Activated CD8-positive, alpha-beta memory T cell treated with anti-CD3 and anti-CD28 coated beads, Interleukin-2, amount 50 U/mL, for 4 hours (primary cell): ENCODE results near the gene PPME1.

Source experiments
- DNase-seq: peaks from one replicate; pipeline ENCODE4 v3.0.0-alpha.2; 2020

The PPME1 gene

DNA sequence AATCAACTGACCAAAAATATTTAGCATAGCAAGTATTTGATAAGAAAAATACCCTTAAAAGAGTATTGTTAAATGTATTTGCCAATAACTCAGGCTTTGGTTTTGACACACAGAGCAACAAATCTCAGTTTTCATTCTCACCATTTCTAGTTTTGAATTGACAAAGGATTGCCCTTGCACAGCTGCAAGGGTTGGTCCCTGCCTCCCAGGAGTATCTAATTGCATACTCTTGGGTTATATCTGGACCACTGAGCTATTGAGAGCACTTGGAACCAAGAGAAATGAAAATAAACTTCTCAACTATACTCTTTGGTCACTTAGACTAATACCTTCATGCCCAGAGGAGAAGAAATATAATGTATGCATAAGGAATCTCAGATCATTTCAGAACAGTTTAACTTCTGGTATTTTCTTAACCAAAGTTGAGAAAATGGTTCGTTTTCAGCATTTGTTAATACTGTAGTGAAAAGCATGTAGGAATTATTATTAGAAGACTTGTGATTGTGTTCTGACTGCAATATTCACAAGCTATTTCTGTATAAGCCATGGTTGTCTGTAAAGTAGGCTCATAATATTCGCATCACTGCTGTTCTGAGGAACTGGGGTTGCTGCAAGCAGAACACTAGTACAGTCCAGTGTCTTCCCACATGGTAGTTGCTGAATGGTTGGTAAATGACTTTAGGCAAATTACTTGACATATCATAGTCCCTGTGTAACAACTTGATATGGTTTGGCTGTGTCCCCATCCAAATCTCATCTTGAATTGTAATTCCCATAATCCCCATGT lies 8.2 kb upstream of the PPME1 start:
- no peak for DNase-seq

DNA sequence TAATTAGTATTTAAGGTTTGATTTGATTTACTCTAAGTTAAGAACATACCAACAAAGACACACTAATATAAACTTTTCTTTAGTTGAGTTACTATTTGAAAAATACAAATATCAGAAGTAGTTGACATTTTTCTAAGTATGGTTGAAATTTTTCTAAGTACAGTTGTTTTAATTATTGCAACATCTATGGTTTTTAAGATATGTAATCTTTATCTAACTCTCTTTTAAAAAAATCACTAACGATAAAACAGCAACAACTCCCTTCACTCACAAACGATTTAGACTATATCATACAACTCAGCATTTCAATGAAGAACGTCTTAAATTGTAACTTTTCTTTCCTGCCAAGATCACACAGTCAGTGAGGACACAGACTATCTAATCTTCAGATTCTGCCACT lies 2.3 kb upstream of the PPME1 start:
- no peak for DNase-seq

DNA sequence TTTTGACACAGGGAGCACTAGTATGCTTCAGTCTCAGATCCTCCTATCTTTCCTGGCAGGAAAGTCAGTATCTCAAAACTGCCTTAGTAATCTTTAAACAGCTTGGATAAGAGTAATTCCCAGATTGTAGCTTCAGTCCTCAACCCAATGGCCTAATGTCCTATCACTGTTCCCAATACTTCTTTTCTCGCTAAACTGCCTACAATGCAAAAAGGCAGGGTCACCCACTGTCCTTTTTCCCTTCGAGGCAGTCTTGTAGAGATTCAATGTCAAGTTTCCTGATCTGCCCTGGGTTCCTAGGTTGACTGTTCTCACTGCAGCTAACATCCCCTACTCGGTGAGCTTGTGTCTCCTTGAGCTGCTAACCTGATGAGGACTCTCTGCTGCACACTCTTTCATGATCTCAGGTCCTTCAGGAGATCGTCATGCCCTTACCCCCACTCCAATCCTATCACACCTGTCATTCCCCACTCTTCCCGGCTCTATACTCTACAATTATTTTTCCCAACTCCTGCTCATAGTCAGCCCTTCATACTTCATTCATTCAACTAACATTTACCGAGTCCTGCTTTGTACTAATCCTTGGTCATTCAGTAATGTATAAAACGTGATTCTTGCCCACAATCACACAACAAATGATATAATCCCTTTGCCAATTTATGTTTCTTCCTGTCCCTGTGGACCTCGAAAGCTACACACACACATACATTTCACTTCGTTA lies 1.2 kb upstream of the PPME1 start:
- DNase-seq: no peak

DNA sequence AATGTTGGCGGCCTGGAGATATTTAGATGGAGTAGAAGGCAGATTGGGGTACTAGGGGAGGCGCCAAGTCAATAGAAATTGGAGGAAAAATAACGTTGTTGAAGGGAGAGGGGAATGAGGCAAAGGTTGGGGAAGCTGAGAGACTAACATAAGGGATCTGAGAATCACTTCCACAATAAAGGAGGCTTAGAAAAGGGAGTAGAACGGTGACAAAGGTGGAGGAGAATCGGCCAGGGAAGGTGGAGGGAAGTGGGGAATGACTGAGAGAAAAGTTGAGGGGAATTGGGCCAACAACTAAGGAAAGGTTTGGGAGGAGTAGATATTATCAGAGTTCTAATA lies 510 bp downstream of the PPME1 start:
- DNase-seq: no peak

DNA sequence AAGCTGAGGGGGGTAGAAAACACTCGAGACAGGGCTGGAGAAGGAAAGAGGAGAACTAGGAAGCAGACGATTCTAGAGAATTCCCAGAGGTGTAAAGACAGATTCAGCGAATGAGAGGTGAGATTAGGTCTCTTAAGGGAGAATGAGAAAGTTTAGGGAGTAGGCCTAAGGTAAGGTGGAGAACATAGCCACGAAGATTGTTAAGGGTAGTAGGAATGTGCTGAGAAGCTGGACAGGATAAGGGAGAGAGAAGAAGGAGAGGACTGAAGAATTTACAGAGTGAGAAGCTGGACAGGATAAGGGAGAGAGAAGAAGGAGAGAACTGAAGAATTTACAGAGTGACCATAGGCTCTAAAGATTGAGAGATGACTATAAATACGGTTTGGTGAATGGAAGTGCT lies 908 bp downstream of the PPME1 start:
- no peak for DNase-seq

DNA sequence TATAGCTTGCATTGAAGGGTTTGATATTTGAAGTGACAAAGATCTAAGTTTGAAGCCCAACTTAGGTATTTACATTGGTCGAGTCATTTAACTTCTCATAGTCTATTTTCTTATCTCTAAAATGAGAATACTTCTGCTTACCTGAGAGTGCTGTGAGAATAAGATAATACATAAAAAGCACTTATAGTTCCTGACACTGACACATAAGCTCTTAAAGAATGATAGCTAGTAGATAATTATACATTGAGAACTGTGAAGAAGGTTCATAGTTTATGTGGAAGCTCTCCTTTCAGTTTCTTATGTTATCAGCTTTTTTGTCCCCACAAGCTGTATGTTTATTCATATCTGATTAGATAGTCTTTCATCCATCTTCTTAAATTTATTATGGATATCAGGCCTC lies 4.8 kb downstream of the PPME1 start:
- DNase-seq: no peak

DNA sequence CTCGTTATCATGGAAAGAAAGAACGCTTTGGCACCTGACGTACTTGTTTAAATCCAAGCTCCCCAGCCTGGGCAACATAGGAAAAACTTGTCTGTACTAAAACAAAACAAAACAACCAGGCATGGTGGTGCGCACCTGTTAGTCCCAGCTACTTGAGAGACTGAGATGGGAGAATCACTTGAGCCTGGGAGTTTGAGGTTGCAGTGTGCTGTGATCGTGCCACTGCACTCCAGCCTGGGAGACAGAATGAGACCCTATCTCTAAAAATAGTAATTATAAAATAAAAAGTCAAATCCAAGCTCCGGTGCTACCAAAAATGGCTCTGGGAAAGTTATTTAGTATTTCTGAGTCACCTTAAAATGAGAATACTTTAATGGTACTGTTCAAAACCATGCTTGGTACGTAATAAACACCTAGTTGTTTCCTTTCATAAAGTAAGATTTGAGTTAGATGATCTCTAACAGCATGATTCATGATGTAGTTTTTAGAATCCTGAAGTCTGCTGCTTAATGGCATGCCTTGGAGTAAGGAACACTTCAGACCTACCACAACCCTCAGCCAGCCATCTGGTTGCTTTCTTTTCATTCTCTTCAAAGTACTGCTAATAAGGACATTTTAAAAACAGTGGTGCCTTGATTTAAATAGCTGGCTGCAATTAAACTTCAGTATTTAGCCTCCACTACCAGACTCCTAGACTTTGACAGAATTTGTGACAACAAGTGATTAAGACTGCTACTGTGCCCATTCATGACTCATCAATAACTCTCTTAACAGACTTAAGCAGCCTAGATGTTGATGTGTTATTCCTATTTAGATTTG lies 8.4 kb downstream of the PPME1 start:
- no peak for DNase-seq

DNA sequence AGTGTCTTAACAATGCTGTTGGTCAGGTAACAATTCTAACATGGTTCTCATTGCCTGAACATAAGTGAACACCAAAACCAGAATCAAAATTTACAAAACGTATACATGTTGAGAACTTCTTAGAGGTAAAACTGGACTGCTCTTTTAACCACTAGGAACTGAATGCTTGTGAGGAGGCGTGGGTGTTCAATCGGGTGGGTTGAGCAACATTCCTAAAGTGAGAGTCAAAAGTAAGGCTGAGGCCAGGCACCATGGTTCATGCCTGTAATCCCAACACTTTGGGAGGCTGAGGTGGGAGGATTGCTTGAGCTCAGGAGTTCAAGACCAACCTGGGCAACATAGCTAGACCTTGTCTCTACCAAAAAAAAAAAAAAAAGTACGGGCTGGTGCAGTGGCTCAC lies 11.5 kb downstream of the PPME1 start:
- no peak for DNase-seq

DNA sequence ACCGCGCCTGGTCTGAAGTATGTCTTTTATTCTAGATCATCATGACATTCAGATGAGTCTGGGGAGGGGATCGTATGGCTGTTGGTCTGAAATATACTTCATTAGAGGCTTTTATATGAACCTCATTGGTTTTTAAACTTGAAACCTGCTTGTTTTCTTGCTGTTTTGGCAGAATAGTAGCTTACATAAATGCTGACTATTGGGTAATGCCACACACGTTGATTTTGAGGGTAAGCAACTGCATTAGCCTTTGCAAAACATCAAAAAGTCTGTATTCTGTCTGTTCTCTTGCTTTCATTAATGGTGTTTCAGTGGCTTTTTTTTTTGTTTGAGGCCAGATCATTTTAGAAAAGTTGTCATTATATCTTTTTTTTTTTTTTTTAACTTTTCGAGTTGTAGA lies 14.2 kb downstream of the PPME1 start:
- DNase-seq: no peak

DNA sequence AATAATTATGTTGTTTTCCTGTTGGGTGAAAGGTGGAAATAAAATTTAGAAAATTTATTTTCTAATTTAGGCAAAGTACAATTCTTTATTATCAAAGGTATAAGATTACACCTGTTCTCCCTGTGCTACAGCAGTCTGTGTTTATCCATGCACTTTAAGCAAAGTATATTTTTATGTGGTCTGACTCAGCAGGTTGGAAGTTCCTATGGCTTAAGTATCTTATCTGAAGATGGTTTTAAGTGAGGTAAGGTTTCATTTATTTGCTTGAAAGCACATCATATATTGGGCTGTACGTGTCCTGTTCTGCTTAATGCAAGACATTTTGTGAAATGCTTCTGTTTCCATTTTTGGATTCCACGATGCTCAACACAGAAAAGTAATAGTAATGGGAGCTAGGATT lies 14.6 kb downstream of the PPME1 start:
- no peak for DNase-seq

DNA sequence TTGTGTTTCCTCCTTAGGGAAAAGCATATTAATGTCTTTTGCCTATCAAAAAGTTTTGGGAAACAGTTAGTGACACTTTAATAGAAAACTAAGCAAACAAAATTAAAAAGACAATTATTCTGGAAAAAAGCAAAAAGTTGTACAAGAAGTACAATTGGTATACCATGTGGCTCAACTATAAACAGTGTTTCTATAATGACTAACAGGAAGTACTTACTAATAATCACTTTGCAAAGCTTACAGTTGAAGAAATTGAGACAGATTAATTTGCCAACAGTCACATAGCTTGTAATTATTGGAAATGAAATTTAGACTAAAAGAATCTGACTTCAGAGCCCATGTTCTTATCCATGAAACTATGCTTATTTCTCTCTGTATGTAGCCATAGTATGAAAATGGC lies 24.7 kb downstream of the PPME1 start:
- no peak for DNase-seq

DNA sequence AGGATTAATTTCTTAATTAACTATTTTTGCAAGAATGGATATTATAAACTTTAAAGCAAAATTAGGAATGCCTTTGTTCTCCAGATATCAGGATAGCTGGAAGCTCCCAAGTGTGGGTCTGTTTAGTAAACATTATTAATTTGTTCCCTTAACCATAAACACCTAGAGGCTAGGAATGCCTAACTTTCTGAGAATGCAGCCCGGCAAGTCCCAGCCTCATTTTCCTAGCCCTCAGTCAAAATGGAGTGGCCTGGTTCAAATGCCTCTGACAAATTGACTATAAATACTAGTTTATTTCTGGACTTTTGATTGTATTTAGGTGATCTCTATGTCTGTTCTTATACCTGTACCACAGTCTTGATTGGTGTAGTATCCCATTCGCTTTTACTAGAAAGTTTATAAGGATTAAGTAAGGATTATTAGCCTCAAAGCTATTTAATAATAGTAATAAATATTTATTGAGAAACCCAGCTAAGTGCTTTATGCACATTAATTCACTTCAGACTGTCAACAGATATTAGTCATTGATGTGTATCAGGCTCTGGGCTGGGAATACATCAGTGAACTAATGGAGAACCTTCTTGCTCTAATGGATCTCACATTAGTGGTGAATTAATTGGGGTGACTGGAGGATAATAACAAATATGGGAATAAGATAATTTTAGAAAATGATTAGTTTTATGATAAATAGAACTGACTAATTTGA lies 25.8 kb downstream of the PPME1 start:
- no peak for DNase-seq

DNA sequence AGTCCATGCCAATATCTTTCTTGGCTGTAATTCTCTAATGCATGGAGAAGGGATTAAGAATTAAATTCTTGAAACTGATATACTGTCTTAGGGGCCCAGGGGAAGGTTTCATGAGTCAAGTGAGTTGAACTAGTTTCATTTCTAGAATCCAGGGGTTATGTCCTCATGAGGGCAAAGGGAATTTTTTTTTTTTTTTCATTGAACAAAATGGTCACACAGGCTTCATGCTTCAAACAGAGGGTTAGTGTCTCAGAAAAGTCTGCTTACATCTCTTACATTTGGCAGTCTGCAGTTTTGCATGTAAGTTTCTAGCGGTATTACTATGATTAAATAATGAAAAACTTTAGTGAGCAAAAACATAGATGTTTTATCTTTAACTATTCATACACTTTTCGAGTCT lies 32.9 kb downstream of the PPME1 start:
- DNase-seq: no peak

DNA sequence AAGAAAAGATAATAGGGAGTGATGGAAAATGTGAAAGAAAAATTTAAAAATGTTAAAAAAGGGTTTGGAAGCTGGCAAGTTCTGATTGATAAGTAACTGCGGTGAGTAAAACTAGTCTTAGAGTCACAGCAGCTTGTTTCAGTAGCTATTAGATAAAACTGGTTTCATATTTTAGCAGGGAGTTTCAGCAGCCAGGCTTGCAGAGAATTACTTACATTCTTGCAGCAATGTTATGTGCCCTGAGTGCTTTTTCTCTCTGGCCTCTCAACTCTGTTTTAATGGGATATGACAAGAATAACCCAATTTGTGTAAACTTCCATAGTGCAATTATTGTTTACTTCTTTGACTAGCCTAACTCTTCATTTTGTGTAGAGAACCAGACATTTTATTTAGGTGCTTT lies 33.6 kb downstream of the PPME1 start:
- DNase-seq: no peak

DNA sequence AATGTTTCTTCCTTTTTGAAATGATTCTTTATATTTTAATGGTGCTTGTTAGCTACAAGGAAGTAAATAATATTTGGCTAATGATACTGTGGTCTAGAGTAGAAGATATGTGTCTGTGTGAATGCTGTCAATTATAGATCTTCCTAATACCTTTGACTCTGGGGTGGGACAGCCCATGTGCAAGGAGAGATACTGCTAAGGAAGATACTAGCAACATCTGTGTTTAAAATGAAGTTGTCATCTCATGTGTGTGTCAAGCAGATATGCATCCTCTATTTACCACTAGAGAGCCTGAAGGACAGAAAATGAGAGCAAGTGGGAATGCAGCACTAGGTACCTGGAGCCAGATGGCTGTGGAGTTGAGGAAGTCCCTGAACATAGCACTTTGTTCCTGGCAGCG lies 34.1 kb downstream of the PPME1 start:
- no peak for DNase-seq

DNA sequence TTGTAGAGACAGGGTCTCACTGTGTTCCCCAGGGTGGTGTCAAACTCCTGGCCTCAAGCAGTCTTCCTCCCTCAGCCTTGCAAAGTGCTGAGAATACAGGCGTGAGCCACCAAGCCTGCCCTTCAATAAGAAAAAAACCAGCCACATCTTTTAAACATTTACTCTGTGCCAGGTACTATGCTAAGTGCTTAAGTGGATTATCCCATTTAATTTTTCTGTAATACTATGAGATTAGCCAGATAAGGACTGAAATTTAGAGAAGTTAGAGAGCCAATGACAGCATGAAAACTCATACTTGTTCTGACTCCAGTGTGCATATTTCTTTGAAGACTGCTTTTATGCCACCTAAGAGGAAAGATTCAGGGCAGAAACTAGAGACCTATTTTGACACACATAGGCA lies 35.7 kb downstream of the PPME1 start:
- DNase-seq: no peak

DNA sequence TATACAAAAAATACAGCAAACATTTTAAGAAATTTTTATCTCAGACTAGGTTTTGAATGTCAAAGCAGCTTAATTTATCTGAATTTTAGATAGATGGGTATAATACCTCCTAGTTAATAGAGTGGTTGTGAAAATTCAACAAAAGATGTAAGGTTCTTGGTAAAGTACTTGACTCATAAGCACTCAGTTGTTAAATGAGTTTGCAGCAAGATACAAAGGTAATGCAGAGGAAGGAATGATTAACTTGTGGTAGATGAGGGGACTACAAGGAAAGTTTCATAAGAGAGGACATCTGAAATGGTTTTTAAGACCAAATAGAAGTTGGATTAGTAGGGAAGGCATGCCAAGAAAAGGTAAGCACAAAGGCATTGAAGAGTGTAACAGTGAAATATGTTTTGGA lies 37.4 kb downstream of the PPME1 start:
- DNase-seq: no peak

DNA sequence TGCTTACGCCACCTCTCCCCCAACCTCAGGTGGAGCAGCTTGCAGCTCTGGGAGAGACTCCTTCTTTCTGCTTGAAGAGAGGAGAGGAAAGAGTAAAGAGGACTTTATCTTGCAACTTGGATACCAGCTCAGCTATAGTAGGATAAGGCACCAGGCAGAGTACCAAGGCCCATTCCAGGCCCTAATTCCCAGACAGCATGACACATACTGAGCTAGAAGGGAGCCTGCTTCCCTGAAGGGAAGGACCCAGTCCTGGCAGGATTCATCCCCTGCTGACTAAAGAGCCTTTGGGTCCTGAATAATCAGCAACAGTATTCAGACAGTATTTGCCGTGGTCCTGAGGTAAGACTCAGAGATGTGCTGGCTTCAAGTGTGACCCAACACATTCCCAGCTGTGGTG lies 41.4 kb downstream of the PPME1 start:
- no peak for DNase-seq

DNA sequence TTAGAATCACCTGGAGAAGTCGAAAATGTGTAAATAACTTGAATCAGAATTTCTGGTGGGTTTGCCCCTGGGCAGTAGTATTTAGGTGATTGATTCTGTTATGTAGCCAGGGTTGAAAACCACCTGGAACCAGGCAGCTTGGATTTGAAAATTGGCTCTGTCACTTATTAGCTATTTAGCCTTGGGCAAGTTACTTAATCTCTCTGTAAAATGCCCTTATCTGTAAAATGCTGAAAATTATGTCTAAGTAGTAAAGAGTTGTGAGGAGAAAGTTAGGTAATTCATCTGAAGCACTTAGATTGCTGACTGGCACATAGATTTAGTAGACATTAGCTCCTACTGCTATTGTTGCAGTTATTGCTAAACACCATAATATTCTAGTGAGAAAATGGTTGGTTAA lies 49.3 kb downstream of the PPME1 start:
- DNase-seq: no peak

DNA sequence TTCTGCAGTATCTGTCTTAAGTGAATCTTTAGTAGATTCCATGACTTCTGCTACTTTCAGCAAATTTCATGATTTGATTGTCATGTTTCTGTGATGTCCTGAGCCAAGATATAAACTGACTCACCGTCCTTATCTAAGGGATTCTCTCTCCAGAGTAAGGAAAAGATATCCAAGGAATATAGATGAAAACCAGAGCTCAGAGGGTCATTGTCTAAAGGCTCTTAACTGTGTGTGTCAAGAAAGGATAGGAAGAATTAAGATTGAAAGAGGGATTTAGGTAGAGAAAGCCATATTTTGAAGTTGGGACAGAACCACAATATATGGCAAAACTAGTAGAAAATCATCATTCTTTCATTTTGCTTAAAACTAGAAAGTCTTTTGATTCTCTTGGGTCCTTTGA lies 50.7 kb downstream of the PPME1 start:
- DNase-seq: no peak

DNA sequence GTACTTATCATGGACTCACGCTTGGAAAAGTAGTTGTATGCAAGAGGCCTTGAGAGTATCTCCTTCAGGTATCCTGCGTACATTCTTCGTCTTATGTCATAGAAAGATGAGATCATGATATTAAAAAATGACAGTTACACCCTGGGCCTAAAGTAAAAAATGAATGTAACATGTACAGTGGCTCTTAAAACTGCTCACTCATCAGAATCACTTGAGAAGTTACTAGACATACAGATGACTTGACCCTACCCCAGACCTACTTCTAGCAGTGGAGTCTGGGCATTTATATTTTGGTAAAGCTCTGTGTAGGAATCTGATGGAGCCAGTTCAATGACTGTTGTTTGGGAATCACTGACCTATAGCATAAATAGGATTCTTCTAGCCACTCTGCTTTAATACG lies 54.5 kb downstream of the PPME1 start:
- no peak for DNase-seq

DNA sequence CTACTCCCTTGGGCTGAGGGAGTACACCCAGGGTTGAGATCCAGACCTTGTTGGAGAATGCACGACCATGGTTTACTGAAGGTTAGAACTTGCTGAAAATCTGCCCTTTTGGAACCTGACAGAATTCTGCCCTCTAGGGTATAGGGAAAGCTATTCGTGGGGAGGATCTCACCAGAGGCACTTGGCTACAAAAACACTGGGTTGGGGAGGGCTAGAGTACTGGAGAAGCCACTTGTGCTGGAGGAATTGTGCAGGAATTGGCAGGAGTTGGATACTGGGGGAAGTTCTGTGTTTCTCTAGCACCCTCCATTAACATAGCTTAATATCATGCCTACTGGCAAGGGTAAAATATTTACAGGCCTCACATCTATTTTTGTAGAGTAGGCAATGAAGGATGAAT lies 55.8 kb downstream of the PPME1 start:
- DNase-seq: no peak

DNA sequence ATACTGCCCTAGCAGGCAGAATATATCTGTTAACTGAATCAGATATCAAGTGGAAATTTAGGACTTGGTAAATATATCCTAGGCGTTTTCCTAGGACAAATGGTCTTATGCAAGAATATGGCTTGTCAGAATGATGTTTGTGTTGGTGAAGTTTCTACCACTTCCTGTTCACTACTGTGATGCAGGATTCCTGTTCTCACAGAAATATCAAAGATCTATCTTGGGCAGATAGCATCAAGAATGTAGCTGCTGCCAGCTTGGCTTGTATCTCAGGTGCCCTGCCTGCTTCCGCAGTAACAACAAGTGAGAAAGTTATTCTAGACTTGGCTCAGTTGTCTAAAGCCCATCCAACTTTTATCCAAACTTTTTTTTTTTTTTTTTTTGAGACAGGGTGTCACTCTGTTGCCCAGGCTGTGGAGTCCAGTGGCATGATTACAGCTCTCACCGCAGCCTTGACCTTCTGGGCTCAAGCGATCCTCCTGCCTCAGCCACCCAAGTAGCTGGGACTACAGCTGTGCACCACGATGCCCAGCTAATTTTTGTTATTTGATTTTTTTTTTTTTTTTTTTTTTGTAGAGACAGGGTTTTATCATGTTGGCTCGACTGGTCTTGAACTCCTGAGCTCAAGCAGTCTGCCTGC lies 61.3 kb downstream of the PPME1 start:
- no peak for DNase-seq
